Panc1 (cell line): ENCODE data around the gene IER3IP1. TPM values are rescaled to one million over a fixed set of nuclear protein-coding genes. Genes with fewer than 3 reads are reported as not detected.

Source experiments
- ATAC-seq: fragments of 200-7000 bp; cut with Tn5 transposase; 2 replicates; pipeline ENCODE4 v1.9.1; 2020; ENCODE audit warnings: mild to moderate bottlenecking, moderate library complexity
- BruUV-seq: library from RNA; stranded (reverse); fragments of 400-500 nt; replicated peaks from 2 replicates; lab custom pipeline; 2021; lab: Mats Ljungman, UMichigan
- CTCF ChIA-PET: fragments of 300-600 bp; sonication (Branson Sonifier 250); formaldehyde crosslinking; loops from one replicate; lab custom pipeline; 2022; ENCODE audit warnings: antibody characterized with exemption; lab: Charles Lee
- POLR2A ChIA-PET: fragments of 300-600 bp; sonication (Branson Sonifier 250); formaldehyde crosslinking; loops from one replicate; lab custom pipeline; 2022; ENCODE audit warnings: antibody characterized with exemption; lab: Charles Lee
- DNase-seq: peaks from one replicate; pipeline ENCODE4 v3.0.0-alpha.2; 2010; ENCODE audit warnings: low read depth, low spot score
- H3K27ac ChIP-seq: 2 replicates; pipeline ENCODE4 v1.5.1; 2011; ENCODE audit warnings: mild to moderate bottlenecking, low read length, inconsistent platforms
- H3K27me3 ChIP-seq: fragments of 200-500 bp; sonication (Bioruptor generic); 2 replicates; pipeline ENCODE4 v1.6.0; 2014; ENCODE audit warnings: low read length, inconsistent platforms; ENCODE audit not compliant: control insufficient read depth, insufficient read depth
- H3K36me3 ChIP-seq: fragments of 200-500 bp; sonication (Bioruptor generic); 2 replicates; pipeline ENCODE4 v1.5.1; 2014; ENCODE audit warnings: inconsistent platforms, mild to moderate bottlenecking, low read length, moderate library complexity; ENCODE audit not compliant: control insufficient read depth, insufficient read depth
- H3K4me1 ChIP-seq: 2 replicates; pipeline ENCODE4 v1.5.1; 2011; ENCODE audit warnings: inconsistent platforms, mild to moderate bottlenecking, low read length, moderate library complexity; ENCODE audit not compliant: control insufficient read depth, insufficient read depth
- H3K4me3 ChIP-seq, 2 experiments: 2 replicates each; pipeline ENCODE4 v1.5.1; 2011 to 2012; ENCODE audit warnings: low read depth in 2 of 2, low read length in 2 of 2, mild to moderate bottlenecking in 2 of 2, inconsistent platforms in 1 of 2, moderate library complexity in 1 of 2
- H3K9me3 ChIP-seq: fragments of 200-500 bp; sonication (Bioruptor generic); 2 replicates; pipeline ENCODE4 v1.5.1; 2014; ENCODE audit warnings: low read depth, mild to moderate bottlenecking, inconsistent platforms, low read length, moderate library complexity; ENCODE audit not compliant: control insufficient read depth, insufficient read depth
- POLR2AphosphoS5 ChIP-seq: IDR thresholded peaks from 2 replicates; pipeline ENCODE4 v1.6.1; 2012; ENCODE audit warnings: mild to moderate bottlenecking, low read depth, low read length, moderate library complexity
- SIN3A ChIP-seq: IDR thresholded peaks from 2 replicates; pipeline ENCODE4 v1.6.1; 2012; ENCODE audit warnings: low read depth, mild to moderate bottlenecking, low read length, moderate library complexity, borderline replicate concordance; ENCODE audit not compliant: insufficient read depth
- TCF7L2 ChIP-seq: IDR thresholded peaks from 2 replicates; pipeline ENCODE4 v1.6.1; 2011; ENCODE audit warnings: mild to moderate bottlenecking, low read depth, low read length, inconsistent platforms
- in situ Hi-C: cut with HindIII; loops from 2 replicates; pipeline ENCODE4 v1.10.0; 2016; ENCODE audit warnings: low sequenced_read_pairs, low pct_unique_long_range_greater_than_20kb
- intact Hi-C: fragments of 100-400 bp; cut with micrococcal nuclease; formaldehyde crosslinking; loops from one replicate; pipeline ENCODE4 v1.10.0; 2022; ENCODE audit not compliant: unreplicated experiment
- total RNA-seq: library from RNA; stranded (reverse); gene quantifications from one replicate; pipeline ENCODE4 v1.2.1, GENCODE V29; 2021; ENCODE audit not compliant: unreplicated experiment
- TF ChIP-seq, protein P1 (sequence below), 2 experiments: IDR thresholded peaks; 2 replicates each; pipeline ENCODE4 v1.6.1; 2011 to 2012; ENCODE audit warnings: low read depth in 2 of 2, control low read depth in 1 of 2, low read length in 1 of 2, mild to moderate bottlenecking in 1 of 2, moderate library complexity in 1 of 2; ENCODE audit not compliant: insufficient read depth in 1 of 2
- TF ChIP-seq, protein P2 (sequence below): fragments of 450-650 bp; IDR thresholded peaks from 2 replicates; pipeline ENCODE4 v1.5.1; 2017; ENCODE audit warnings: mild to moderate bottlenecking

Gene IER3IP1
- total RNA-seq, 1 experiment from 2014 or later: 8.5 TPM

DNA sequence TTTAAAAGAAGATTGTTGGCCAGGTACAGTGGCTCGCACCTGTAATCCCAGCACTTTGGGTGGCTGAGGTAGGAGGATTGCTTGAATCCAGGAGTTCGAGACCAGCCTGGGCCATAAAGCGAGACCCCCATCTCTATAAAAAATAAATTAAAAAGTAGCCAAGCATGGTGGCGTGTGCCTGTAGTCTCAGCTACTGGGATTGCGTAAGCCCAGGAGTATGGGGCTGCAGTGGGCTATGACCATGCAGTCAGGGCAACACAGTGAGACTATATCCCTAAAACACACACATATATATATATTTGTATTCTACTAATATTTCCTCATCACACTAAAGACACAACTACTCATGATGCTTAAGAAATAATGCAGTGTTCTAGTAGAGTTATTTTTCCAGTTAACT, 33.0 kb downstream of the IER3IP1 start:
- Histone ChIP-seq H3K36me3 (no peaks in the 10 kb centered on the region; the same call in 1 of the 2 replicates), H3K4me1 (no peaks in the 10 kb centered on the region), H3K27me3 (no peaks in the 10 kb centered on the region), H3K4me3 (no peak overlapping the region), H3K27ac (no peak overlapping the region), H3K9me3 (no peaks in the 10 kb centered on the region)
- no peak for DNase-seq
- in situ Hi-C loops: no loop called here
- BruUV-seq: no TSS peak
- POLR2A ChIA-PET: no interaction called here
- TF ChIP-seq, protein P1, sequence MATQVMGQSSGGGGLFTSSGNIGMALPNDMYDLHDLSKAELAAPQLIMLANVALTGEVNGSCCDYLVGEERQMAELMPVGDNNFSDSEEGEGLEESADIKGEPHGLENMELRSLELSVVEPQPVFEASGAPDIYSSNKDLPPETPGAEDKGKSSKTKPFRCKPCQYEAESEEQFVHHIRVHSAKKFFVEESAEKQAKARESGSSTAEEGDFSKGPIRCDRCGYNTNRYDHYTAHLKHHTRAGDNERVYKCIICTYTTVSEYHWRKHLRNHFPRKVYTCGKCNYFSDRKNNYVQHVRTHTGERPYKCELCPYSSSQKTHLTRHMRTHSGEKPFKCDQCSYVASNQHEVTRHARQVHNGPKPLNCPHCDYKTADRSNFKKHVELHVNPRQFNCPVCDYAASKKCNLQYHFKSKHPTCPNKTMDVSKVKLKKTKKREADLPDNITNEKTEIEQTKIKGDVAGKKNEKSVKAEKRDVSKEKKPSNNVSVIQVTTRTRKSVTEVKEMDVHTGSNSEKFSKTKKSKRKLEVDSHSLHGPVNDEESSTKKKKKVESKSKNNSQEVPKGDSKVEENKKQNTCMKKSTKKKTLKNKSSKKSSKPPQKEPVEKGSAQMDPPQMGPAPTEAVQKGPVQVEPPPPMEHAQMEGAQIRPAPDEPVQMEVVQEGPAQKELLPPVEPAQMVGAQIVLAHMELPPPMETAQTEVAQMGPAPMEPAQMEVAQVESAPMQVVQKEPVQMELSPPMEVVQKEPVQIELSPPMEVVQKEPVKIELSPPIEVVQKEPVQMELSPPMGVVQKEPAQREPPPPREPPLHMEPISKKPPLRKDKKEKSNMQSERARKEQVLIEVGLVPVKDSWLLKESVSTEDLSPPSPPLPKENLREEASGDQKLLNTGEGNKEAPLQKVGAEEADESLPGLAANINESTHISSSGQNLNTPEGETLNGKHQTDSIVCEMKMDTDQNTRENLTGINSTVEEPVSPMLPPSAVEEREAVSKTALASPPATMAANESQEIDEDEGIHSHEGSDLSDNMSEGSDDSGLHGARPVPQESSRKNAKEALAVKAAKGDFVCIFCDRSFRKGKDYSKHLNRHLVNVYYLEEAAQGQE (IDR thresholded peaks at IDR 0.05; ENCODE audit: insufficient read depth in 1 of 2, low read depth in 2 of 2, low read length in 1 of 2): no peak
- TF ChIP-seq POLR2AphosphoS5 (no peak), TCF7L2 (no peak), SIN3A (no peak)
- TF ChIP-seq, protein P2, sequence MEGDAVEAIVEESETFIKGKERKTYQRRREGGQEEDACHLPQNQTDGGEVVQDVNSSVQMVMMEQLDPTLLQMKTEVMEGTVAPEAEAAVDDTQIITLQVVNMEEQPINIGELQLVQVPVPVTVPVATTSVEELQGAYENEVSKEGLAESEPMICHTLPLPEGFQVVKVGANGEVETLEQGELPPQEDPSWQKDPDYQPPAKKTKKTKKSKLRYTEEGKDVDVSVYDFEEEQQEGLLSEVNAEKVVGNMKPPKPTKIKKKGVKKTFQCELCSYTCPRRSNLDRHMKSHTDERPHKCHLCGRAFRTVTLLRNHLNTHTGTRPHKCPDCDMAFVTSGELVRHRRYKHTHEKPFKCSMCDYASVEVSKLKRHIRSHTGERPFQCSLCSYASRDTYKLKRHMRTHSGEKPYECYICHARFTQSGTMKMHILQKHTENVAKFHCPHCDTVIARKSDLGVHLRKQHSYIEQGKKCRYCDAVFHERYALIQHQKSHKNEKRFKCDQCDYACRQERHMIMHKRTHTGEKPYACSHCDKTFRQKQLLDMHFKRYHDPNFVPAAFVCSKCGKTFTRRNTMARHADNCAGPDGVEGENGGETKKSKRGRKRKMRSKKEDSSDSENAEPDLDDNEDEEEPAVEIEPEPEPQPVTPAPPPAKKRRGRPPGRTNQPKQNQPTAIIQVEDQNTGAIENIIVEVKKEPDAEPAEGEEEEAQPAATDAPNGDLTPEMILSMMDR: no peak
- CTCF ChIA-PET: no interaction called here
- intact Hi-C loops: no loop called here
- ATAC-seq: no peak

DNA sequence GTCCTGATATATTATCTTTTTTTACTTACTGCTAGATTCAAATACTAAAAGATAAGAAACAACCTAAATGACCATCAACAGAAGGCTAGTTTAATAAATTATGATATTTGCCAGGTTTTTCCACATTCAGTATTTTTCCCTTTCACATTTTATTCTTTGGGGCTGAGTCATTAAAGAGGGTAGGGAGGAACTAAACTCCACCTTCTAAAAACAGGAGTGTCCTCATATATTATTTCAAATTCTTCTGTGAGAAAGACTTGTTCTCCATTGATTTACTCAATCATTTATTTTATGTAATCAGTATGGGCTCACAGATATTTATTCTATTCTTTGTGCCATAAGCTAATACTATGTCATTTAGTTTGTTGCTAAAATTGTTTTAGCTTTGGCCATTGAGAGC, 34.9 kb downstream of the IER3IP1 start:
- ChIA-PET POLR2A (no interaction called here), CTCF (no interaction called here)
- BruUV-seq: no TSS peak
- Histone ChIP-seq H3K4me1 (no peaks in the 10 kb centered on the region), H3K27ac (no peak overlapping the region), H3K36me3 (no peaks in the 10 kb centered on the region; the same call in 1 of the 2 replicates), H3K4me3 (no peak overlapping the region), H3K9me3 (no peaks in the 10 kb centered on the region), H3K27me3 (no peaks in the 10 kb centered on the region)
- ATAC-seq: no peak
- DNase-seq: no peak
- no peak for TF ChIP-seq TCF7L2
- no peak for TF ChIP-seq POLR2AphosphoS5
- TF ChIP-seq, protein P1 (IDR thresholded peaks at IDR 0.05; ENCODE audit: insufficient read depth in 1 of 2, low read depth in 2 of 2, low read length in 1 of 2): no peak
- TF ChIP-seq, protein P2: no peak
- no peak for TF ChIP-seq SIN3A
- in situ Hi-C loops (no loop called here), intact Hi-C loops (no loop called here)
